Astrocyte of the hippocampus (primary cell): Measurements from ENCODE around the gene PTPRK.
"Not testable (repeated sequence)": the region's sequence is repeated elsewhere in the genome, so short reads cannot be mapped to it uniquely, and the experiment has no call there.

ENCODE experiments used
- DNase-seq: peaks from one replicate; pipeline ENCODE4 v3.0.0; 2011; ENCODE audit warnings: low read depth, low spot score

The PTPRK gene

DNA sequence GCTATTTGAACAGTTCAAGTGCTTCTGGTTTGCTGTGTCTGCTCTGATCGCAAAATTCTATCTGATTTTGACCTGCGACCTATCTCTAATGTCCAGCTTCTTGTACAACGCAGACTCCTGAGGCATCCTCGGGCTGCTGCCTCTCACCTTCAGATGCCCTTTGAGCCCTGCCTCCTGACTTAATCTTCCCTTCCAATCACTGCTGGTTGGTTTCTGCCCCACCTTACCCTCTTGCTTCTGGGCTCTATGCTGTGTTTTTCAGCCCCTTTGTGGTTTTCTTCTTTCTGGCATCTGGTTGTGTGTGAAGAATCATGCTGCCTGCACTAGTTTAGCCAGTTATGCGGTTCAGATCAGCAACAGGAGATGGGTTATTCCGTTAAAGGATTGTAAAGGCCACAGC, 488.4 kb downstream of the PTPRK start:
- no peak for DNase-seq

DNA sequence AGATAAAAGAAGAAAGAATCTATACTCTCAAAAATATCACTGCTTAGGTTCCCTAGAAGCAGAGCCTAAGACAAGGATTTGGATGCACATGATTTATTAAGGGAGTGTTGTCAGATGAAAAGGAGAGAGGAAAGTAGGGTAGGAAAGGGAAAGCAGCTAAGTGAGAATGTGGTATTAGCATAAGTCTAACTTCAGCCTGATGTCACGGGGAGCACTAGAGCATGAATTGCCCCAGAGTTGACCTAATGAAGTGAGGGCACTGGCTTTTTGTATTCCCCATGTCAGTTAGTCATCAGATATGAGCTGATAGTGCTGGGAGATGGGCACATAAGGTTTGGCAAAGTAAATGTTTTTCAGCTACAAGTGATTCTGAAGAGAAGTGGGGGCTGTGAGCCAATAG, 490.6 kb downstream of the PTPRK start:
- DNase-seq = no peak

DNA sequence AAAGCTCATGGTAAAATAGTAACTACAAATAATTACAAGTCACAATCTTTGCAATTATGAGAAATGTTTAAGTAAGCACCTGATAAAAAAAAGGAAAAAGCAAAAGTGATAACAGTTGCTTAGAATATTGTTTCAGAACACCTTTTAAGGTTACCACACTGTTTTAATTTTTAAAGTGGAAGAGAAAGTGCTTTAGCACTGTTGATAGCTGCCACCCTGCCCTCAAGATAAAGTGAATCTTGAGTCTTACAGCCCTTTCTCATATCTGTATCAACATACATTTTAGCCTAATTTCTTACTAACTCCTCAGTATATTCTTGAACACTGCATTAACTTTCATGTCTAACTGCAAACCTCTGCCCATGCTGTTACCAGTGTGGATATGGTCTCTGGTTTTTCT, 492.2 kb downstream of the PTPRK start:
- no peak for DNase-seq

DNA sequence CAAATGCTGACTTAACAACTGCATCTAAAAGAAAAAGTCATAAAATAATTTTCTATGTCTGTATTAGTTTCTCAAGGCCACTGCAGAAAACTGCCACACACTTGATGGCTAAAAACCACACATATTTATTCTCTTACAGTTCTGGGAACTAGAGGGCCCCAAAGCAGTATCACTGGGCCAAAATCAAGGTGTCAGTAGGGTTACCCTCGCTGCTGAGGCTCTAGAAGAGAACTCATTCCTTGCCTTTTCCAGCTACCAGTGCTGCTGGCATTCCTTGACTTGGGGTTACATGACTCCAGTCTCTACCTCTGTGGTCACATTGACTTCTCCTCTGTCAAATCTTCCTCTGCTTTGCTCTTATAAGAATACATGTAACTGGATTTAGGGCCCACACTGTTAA, 494.9 kb downstream of the PTPRK start:
- peak; percentile 4 for DNase-seq

DNA sequence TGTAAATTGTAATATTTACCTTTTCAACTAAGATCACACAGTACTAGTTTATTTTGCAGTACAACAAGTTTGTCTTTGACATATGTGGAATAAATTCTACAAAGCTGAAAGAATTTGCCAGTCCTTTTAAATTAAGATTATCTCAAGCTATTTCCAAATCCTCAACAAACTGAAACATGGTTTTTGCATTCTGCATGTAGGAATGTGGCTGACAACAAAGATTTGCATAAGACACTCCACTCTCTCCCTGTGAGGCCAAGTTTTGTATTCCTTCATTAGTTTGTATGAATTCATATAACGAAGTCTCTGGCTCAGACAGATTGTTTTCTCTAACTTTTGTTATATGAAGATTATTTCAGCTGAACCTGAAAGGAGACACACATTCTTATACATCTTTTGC, 495.4 kb downstream of the PTPRK start:
- DNase-seq = no peak

DNA sequence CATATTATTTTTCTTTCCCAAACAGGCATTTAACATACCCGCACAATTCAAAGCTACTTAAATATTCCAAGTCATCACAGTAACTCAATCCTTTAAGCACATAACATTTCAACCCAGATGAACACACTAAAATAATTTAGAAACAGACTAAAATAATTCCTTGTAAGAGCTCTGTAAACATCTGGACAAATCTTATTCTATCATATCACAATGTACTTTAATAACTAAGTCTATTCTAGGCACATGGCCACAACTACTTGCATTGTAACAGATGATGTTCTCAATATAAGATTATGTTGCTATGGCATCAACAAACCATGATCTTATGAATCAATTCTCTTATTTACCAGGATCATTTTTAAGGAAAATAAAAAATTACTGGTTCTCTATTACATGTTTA, 496.4 kb downstream of the PTPRK start:
- DNase-seq = no peak

DNA sequence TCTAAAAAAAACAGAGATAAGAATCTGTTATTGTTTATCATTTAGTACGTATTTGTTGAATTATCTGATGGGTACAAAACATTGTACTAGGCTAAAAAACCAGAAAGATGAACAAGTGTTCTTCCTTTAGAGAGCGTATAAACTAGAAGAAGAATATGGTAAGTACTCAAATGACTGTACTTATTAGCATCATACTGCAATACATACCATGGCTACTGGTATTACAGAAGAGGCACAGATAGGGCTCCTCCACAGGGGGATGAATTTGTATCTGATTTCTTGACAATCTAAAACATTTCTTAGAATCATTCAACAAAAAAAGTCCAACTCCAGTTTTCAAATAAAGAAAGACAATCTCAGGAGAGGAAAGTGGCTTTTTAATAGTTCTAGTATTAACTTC, 501.6 kb downstream of the PTPRK start:
- DNase-seq = no peak

DNA sequence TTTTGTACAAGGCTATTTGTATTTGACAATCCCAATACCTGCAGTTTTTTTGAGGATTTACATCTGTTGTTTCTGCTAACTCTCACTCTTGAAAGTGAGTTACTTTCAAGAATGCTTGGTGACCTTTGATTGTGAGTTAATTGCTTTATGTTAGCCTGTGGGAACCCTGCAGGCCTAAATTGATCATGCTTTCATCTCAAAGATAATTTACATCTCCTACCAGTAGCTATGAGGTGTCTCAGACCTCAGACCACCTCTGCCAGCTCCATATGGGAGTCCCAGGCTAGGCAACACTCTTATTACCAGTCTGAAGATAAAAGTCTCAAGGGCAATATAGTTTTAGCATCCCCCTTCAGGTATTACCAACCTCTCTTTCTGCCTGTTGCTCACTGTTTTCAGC, 503.1 kb downstream of the PTPRK start:
- no peak for DNase-seq

DNA sequence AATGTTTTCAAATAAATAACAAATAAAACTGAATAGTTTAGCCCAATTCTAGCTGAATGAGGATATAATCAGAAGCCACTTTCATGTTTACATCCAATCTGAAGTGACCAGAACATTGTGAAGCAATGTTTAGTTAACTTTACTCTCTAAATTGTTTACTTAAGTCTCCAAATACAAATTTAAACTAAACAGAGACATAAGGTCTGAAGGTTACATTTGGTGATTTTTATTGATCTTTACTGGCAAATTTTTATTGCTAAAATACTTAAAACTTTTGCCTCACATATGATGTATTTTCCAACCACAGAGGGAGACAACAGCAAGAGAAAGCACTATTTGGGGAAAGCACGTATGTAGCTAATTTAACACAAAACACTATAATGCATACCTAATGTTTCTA, 512.7 kb downstream of the PTPRK start:
- DNase-seq = no peak

DNA sequence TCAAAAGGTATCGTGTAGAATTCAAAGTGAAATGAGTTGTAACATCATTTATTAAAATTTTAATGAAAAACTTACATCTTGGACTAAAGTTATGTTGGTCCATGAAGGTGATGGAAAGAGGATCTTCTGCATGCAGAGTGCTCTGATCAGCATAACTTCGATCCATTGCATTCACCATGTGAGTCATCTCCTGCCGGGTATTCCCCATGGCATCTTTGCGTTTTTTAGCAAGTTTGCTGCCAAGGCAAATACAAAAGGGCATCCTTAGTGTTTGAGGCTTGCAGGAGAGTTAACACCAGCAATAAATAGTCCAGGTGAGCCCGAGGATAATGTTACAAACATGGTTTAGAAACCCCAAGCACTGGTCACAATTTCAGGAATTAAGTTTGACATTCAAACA, 515.4 kb downstream of the PTPRK start:
- peak; percentile 11 for DNase-seq

DNA sequence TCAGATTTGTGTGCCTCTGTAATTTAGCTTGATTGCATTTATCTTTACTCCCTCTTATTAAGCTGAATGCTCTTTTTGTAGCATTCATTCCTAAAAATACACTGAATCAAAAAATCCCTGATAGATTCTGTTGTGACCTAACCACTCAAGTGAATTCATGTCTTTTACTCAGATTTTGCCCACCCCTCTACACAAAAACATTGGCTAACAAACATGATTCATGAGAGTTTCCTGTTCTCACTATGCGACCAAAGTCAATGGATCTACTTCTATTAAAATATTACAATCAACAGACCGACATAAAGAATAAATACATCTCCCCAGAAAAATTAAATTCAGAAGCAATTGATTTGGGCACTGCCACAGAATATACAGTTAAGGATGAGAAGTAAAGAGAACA, 520.0 kb downstream of the PTPRK start:
- DNase-seq = no peak

DNA sequence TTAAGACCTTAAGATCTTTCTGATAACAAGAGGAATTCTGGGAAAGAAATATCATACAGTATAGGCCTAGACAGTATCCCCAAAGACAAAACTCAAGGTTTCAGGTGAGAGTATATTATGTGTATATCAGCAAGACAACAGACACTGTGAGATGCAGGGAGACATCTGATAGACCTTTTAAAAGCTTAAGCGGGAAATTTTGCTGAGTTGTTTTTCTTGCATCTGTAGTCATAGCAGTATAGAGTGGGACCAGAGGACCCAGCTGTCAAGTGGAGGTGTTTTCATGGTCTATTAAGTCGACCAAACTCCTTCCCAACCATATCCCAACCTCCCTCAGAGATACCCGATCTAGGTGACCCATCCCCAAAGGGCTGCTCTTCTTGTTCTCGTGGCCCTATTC, 521.4 kb downstream of the PTPRK start:
- DNase-seq = no peak

DNA sequence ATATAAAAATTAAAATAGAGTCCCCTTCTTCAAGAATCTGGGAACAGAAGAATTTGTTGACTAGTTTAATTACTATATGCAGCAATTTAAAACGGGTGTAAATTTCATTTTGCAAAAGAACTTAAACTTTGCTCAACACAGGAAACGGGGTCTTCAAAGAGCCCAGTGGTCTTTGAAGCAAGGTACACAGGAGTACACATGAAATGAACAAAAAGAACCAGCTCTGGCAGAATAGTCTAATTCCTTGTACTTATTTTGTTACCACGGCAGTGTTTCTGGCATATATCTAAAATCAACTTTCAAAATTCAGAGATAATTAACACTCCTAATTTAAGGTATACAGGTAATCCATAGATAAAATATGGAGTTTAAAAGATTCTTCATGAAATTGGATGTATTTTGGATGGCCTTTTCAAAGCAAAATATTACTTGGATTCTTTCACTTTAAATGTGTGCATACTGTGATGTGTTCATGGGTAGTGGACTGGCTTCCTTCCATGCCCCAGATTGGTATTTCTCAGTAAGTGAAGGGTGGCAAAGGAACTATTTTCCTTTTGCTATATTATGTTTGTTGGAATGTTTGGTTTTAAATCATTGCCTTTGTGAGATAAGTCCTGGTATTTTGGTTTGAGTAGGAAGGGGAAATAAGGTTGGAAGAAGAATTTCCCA, 522.8 kb downstream of the PTPRK start:
- peak; percentile 10 for DNase-seq

DNA sequence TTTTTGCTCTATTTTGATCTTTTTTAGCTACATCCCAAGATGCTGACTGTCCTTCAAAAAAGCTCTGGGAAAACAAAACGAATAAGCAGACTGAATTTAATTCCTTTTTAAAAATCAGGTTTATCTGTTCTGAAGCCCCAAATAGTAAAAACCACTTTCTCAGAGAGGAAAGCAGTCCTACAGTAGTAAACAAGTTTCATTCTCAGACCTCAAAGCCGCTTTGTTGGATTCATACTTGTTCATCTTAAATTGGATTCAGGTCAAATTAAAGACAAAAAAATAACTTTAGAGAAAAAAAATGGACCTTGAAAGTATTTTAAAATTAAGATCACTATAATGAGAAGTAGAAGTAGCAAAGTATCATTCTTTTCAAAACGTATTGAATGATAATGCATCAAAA, 523.5 kb downstream of the PTPRK start:
- no peak for DNase-seq

DNA sequence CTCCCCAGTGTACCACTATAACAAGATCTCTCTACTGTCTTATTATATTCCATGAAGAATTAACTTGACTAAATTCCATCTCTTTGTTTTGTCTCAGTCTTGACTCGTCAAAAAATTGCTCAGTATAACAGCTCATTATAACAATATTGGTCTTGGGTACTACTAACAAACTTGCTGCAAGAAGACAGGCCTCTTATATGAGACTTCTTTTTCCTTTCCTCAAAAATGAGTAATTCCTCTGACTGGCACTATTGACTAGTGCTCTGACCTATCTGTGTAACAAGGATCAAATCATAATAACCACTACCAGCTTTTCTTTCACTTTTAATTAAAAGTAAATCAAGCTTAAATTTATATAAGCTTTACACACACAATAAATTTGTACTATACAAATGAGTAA, 528.3 kb downstream of the PTPRK start:
- no peak for DNase-seq

DNA sequence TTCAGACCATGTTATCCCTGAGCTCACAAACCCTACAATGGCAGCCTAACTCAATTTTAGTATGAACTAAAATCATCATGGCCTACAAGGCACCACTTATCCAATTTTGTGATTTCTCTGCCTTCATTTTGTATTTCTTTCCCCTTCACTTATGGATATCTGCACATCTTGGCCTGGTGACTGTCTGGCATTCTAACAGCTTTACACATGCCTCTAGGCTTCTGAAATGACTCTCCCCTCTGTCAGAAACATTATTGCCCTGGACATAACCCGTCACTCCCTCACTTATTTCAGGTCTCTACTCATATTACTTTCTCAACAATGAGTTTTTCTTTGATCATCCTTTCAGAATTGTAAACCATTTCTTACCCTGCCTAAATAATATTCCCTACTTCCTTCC, 530.3 kb downstream of the PTPRK start:
- DNase-seq = no peak

DNA sequence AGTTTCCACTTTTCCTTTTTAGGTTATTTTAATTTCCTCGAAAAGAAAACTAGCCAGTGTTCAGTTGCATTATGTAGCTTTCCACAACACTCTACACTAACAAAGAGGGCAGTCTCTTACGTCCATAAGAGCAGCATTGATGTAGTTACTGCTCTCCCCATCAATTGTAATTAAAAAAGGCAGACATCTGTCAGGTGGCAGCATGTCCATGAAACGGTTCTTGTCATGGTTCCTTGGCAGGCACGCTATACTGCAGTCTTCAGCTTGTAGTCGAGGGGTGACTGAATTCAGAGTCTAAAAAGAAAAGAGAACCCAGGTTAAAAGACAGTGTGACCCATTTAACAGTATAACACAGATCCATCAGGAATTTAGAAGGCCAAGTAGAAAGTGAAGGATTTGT, 539.4 kb downstream of the PTPRK start:
- no peak for DNase-seq

DNA sequence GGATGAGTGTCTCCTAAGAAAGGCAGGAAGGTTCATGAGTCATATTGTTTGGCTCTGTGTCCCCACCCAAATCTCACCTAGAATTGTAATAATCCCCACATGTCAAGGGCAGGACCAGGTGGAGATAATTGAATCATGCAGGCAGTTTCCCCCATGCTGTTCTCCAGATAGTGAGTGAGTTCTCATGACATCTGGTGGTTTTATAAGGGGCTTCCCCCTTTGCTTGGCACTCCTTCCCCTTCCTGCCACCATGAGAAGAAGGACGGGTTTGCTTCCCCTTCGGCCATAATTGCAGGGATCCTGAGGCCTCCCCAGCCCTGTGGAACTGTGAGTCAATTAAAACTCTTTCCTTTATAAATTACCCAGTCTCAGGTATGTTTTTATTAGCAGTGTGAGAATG, 542.2 kb downstream of the PTPRK start:
- DNase-seq = not testable (repeated sequence)

DNA sequence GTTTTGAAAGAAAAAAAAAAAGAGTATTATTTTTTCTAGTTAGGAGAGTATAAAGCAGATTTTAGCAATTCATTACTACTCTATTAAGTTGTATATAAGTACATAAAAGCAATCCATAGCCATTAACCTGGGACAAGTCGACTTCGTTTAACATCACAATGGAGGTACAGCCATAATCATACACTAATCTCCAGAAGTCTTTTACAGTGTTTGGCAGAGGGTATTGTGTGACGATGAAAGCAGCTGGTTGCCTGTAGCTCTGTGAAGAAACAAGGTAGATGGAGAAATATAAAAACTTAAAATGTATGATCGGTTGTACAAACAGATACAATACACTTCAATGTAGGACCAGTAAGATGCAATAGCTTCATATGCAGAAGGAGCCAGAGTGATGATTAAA, 543.6 kb downstream of the PTPRK start:
- no peak for DNase-seq

DNA sequence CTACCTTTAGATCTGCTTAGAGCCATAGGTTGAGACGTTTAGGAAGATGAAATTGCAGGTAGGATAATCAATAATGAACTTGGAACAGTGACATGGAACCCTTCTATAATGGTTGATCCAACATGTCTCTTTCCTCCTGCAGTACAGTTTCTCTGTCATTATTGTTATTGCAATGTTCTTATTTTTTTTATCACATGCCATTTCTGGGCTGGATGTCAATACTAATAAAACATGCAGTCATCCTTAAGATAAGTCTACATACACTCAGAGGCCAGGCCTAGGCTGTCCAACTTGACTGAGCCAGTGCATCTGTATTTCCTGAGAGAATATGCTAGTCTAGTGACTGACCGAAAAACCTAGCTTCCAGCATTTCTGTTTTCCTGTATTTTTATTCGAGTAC, 544.3 kb downstream of the PTPRK start:
- no peak for DNase-seq

DNA sequence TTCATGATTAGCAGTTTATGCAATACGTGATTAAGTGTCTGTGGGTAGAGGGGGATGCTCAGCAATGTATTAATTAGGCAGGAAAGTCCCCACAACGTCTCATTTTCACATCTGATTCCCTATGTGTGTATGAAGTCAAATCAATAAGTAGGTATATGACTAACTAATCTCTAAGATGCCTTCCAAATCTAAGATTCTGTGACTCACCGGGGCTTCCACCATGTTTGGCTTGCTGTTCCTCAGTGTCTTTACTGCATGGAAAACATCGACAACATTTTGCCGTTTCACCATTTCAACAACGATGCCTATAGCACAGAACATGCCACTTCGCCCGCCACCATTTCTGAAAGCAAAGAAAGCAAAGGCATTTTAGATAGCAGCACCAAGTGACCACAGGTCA, 547.6 kb downstream of the PTPRK start:
- DNase-seq = no peak

DNA sequence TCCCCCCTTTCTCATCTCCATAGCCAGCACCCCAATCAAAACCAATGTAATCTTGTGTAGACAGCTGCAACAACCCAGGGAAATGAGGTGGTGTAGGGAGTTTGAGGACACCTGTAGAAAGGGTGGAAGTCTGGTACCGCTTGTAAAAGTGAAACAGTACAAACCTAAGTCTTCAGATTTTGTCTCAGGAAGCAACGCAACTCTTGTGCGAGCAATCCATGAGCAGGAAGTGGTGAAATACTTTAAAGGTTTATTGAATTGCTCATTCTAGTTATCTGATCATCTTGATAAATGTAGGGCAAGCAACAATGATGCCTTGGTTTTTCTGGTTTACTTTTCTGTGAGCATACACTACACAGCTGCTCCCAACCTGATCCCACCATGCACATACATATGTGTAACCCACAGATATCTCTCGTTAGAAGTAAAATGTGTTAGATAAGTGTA, 548.4 kb downstream of the PTPRK start:
- peak; percentile 63 for DNase-seq

DNA sequence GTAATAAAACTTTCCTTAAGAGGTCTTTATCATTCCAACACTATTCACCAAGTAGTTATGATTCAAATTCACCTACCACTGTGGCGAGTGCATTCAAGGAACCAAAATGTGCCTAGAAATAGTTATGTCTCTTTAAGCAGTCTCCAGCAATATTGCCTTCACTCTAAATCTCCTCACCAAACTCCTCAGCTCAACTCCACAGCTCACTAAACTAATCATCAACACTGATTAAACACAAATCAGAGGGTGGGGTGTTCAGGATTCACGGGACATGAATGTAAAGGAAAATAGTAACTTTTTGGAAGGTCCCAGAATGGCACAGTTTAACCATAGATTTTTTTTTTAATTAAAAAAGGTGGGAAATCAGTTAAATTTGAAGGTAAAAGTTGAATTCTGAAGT, 549.0 kb downstream of the PTPRK start:
- no peak for DNase-seq

DNA sequence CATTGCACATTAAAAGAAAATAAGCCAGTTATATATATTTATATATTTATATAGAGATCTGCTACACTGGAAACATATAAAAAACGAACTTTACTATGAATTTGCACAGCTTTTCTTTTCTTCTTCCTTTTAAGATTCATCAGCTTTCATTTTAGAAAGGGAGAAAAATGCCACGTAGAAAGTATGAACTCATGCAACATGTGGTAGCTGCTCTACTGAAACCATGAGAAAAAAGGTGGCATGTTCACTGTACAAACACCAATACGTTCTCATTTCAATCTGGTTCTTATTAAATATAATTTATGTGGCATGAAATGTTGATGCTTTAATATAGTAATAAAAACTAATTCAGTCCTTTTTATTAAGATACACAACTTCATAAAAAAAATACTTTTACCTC, 550.7 kb downstream of the PTPRK start:
- no peak for DNase-seq
